Measurements from ENCODE around the gene GLT6D1.
"Not testable (repeated sequence)": the region's sequence is repeated elsewhere in the genome, so short reads cannot be mapped to it uniquely, and the experiment has no call there.

GLT6D1 gene

GRCh38 chr9:135664801-135665794 is 25.8 kb upstream of the GLT6D1 start:
- DNase-seq: no peak

- no peak for DNase-seq
These were observed 24.9 kb upstream of the GLT6D1 start for GRCh38 chr9:135664266-135664665.

- DNase-seq: no peak
These were observed 24.5 kb upstream of the GLT6D1 start for GRCh38 chr9:135663857-135664256.

GRCh38 chr9:135663451-135663770 is 24.1 kb upstream of the GLT6D1 start:
- no peak for DNase-seq

GRCh38 chr9:135662758-135663450 is 23.6 kb upstream of the GLT6D1 start, which contains the start of gene LCN9:
Gene LCN9, plus strand, starts transcription at chr9:135663309. Its CDS starts 13 bp downstream, at chr9:135663322.
- no peak for DNase-seq

- DNase-seq: no peak
These were observed 22.6 kb upstream of the GLT6D1 start for GRCh38 chr9:135661816-135662560.

GRCh38 chr9:135660407-135660806 is 21.1 kb upstream of the GLT6D1 start:
- no peak for DNase-seq

- DNase-seq: no peak
These were observed 19.9 kb upstream of the GLT6D1 start for GRCh38 chr9:135659252-135659651.

- no peak for DNase-seq
These were observed 18.1 kb upstream of the GLT6D1 start for GRCh38 chr9:135657416-135657815.

GRCh38 chr9:135655317-135655716 is 16.0 kb upstream of the GLT6D1 start:
- no peak for DNase-seq

GRCh38 chr9:135650408-135650807 is 11.1 kb upstream of the GLT6D1 start:
- no peak for DNase-seq

GRCh38 chr9:135649508-135649907 is 10.2 kb upstream of the GLT6D1 start:
- no peak for DNase-seq

GRCh38 chr9:135648494-135649410 is 9.4 kb upstream of the GLT6D1 start:
- no peak for DNase-seq

- DNase-seq: no peak
These were observed 8.5 kb upstream of the GLT6D1 start for GRCh38 chr9:135647884-135648283.

GRCh38 chr9:135644631-135645218 is 5.4 kb upstream of the GLT6D1 start:
- no peak for DNase-seq

GRCh38 chr9:135641745-135642144 is 2.4 kb upstream of the GLT6D1 start:
- no peak for DNase-seq

- no peak for DNase-seq
These were observed 1.7 kb upstream of the GLT6D1 start for GRCh38 chr9:135641047-135641446.

- not testable (repeated sequence) for DNase-seq
These were observed 2.3 kb downstream of the GLT6D1 start for GRCh38 chr9:135636930-135637530.

GRCh38 chr9:135632841-135633240 is 6.5 kb downstream of the GLT6D1 start:
- no peak for DNase-seq

GRCh38 chr9:135624282-135624681 is 15.1 kb downstream of the GLT6D1 start:
- DNase-seq: no peak

GRCh38 chr9:135622415-135623020 is 16.8 kb downstream of the GLT6D1 start:
- DNase-seq: no peak
